Esophagus muscularis mucosa (tissue), 4 donors: ENCODE results near the gene CATSPER4.

Experiments used
- EP300 ChIP-seq: sonication (generic); formaldehyde crosslinking; IDR thresholded peaks from one replicate; pipeline ENCODE4 v1.6.1; 2017; ENCODE audit warnings: antibody characterized with exemption
- POLR2A ChIP-seq: fragments of 450-650 bp; IDR thresholded peaks from one replicate; pipeline ENCODE4 v1.6.1; 2017; ENCODE audit warnings: antibody characterized with exemption, moderate library complexity, mild to moderate bottlenecking, low read depth
- POLR2AphosphoS5 ChIP-seq, 2 donors: sonication (generic); formaldehyde crosslinking; IDR thresholded peaks; one replicate each; pipeline ENCODE4 v1.6.1; 2017; ENCODE audit warnings: antibody characterized with exemption in 2 of 2
- TF ChIP-seq, protein P1 (sequence below), 3 experiments: fragments of 200-600 bp in 2 of 3; fragments of 450-650 bp in 1 of 3; sonication (generic) in 2 of 3; IDR thresholded peaks; one replicate each; pipeline ENCODE4 v1.5.1; 2017 to 2019; ENCODE audit warnings: antibody characterized with exemption in 3 of 3, mild to moderate bottlenecking in 2 of 3, moderate library complexity in 1 of 3

- no peak for TF ChIP-seq POLR2A
- peak in 1 of 2 donors; percentile 42 for TF ChIP-seq POLR2AphosphoS5 (IDR thresholded peaks at IDR 0.05)
- TF ChIP-seq, protein P1, sequence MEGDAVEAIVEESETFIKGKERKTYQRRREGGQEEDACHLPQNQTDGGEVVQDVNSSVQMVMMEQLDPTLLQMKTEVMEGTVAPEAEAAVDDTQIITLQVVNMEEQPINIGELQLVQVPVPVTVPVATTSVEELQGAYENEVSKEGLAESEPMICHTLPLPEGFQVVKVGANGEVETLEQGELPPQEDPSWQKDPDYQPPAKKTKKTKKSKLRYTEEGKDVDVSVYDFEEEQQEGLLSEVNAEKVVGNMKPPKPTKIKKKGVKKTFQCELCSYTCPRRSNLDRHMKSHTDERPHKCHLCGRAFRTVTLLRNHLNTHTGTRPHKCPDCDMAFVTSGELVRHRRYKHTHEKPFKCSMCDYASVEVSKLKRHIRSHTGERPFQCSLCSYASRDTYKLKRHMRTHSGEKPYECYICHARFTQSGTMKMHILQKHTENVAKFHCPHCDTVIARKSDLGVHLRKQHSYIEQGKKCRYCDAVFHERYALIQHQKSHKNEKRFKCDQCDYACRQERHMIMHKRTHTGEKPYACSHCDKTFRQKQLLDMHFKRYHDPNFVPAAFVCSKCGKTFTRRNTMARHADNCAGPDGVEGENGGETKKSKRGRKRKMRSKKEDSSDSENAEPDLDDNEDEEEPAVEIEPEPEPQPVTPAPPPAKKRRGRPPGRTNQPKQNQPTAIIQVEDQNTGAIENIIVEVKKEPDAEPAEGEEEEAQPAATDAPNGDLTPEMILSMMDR (IDR thresholded peaks at IDR 0.05) = no peak
- no peak for TF ChIP-seq EP300
Observed at GRCh38 chr1:26154750-26155149, 35.7 kb upstream of the CATSPER4 start.
